HPDE6-E6E7 (cell line): ENCODE measurements around the gene TRIM17.

Experiments used
- DNase-seq: peaks from one replicate; pipeline ENCODE4 v3.0.0; 2011; ENCODE audit warnings: missing footprints; ENCODE audit errors: extremely low spot score

TRIM17 gene

GRCh38 chr1:228378090-228378872, 38.4 kb downstream of the TRIM17 start:
- peak; percentile 67 for DNase-seq

- no peak for DNase-seq
Observed at GRCh38 chr1:228377664-228378089, 39.0 kb downstream of the TRIM17 start.

- DNase-seq, result no peak
Observed at GRCh38 chr1:228376651-228377631, 39.7 kb downstream of the TRIM17 start.

- no peak for DNase-seq
Observed at GRCh38 chr1:228376262-228376628, 40.4 kb downstream of the TRIM17 start.

GRCh38 chr1:228375578-228376261, 40.9 kb downstream of the TRIM17 start:
- DNase-seq, result no peak

- DNase-seq, result no peak
Observed at GRCh38 chr1:228374711-228375577, 41.7 kb downstream of the TRIM17 start.

- DNase-seq, result no peak
Observed at GRCh38 chr1:228373681-228374571, 42.7 kb downstream of the TRIM17 start.

- no peak for DNase-seq
Observed at GRCh38 chr1:228373004-228373680, 43.5 kb downstream of the TRIM17 start.

GRCh38 chr1:228372183-228373003, 44.3 kb downstream of the TRIM17 start:
- DNase-seq, result no peak

- no peak for DNase-seq
Observed at GRCh38 chr1:228371741-228372182, 44.9 kb downstream of the TRIM17 start.

GRCh38 chr1:228370941-228371740, 45.5 kb downstream of the TRIM17 start:
- no peak for DNase-seq

- DNase-seq, result no peak
Observed at GRCh38 chr1:228370439-228370940, 46.2 kb downstream of the TRIM17 start.

GRCh38 chr1:228369608-228370438, 46.8 kb downstream of the TRIM17 start:
- no peak for DNase-seq

- no peak for DNase-seq
Observed at GRCh38 chr1:228368801-228369607, 47.7 kb downstream of the TRIM17 start.
